Endothelial cell of umbilical vein (primary cell): ENCODE results near the gene CCDC171. TPM values are rescaled to one million over a fixed set of nuclear protein-coding genes. Genes with fewer than 3 reads are reported as not detected.

Experiments
- BruUV-seq: library from RNA; stranded (reverse); fragments of 400-500 nt; replicated peaks from 2 replicates; lab custom pipeline; 2021; lab: Mats Ljungman, UMichigan
- CTCF ChIA-PET: fragments of 300-600, 350-600 bp; sonication (Branson Sonifier 250); formaldehyde crosslinking; loops from one replicate; lab custom pipeline; 2021; ENCODE audit warnings: antibody characterized with exemption, inconsistent platforms; lab: Charles Lee
- POLR2A ChIA-PET: fragments of 300-600, 350-600 bp; sonication (Branson Sonifier 250); formaldehyde crosslinking; loops from one replicate; lab custom pipeline; 2021; ENCODE audit warnings: antibody characterized with exemption, inconsistent platforms; lab: Charles Lee
- DNase-seq: peaks from one replicate; pipeline ENCODE4 v3.0.0-alpha.2; 2011; ENCODE audit warnings: low read depth, low spot score
- FAIRE-seq: peaks from 2 replicates; lab custom pipeline; 2011; peaks lifted over from hg19 to GRCh38; lab: Jason Lieb, UNC
- H2AFZ ChIP-seq: 2 replicates; pipeline ENCODE4 v1.6.0; 2012; ENCODE audit warnings: low read depth, low read length, control low read depth, inconsistent platforms
- H3K27ac ChIP-seq: 2 replicates; pipeline ENCODE4 v1.5.1; 2011; ENCODE audit warnings: low read depth, mild to moderate bottlenecking, control low read depth, low read length, moderate library complexity; ENCODE audit not compliant: insufficient read depth
- H3K27me3 ChIP-seq, 2 experiments: 2 replicates each; pipeline versions ENCODE4 v1.6.0 to v1.6.1; 2011; ENCODE audit warnings: low read length in 2 of 2, mixed read lengths in 1 of 2; ENCODE audit not compliant: control insufficient read depth in 2 of 2, insufficient read depth in 2 of 2
- H3K36me3 ChIP-seq, 2 experiments: 2 replicates in 1 of 2; 3 replicates in 1 of 2; pipeline ENCODE4 v1.5.1; 2011; ENCODE audit warnings: low read length in 2 of 2, mild to moderate bottlenecking in 1 of 2, moderate library complexity in 1 of 2; ENCODE audit not compliant: control insufficient read depth in 2 of 2, insufficient read depth in 2 of 2; ENCODE audit errors: extremely low read depth in 1 of 2
- H3K4me1 ChIP-seq: 3 replicates; pipeline ENCODE4 v1.5.1; 2011; ENCODE audit warnings: mild to moderate bottlenecking, low read length; ENCODE audit not compliant: control insufficient read depth, insufficient read depth; ENCODE audit errors: extremely low read depth
- H3K4me2 ChIP-seq: 2 replicates; pipeline ENCODE4 v1.6.1; 2011; ENCODE audit warnings: low read length, control low read depth, mixed read lengths; ENCODE audit not compliant: insufficient read depth
- H3K4me3 ChIP-seq, 3 experiments: fragments of 200-600 bp in 1 of 3; sonication (generic), shearing (Covaris generic) in 1 of 3; replicated peaks in 1 of 3; 2 replicates each; pipeline ENCODE4 v1.5.1; 2011 to 2016; ENCODE audit warnings: control low read depth in 3 of 3, low read length in 3 of 3, mild to moderate bottlenecking in 2 of 3, inconsistent platforms in 1 of 3, low read depth in 1 of 3, moderate library complexity in 1 of 3; ENCODE audit not compliant: insufficient read depth in 1 of 3
- H3K79me2 ChIP-seq: 2 replicates; pipeline ENCODE4 v1.6.0; 2012; ENCODE audit warnings: low read length, inconsistent platforms; ENCODE audit not compliant: control insufficient read depth, insufficient read depth
- H3K9ac ChIP-seq: replicated peaks from 2 replicates; pipeline ENCODE3; 2011; ENCODE audit warnings: low read length, control low read depth; ENCODE audit not compliant: insufficient read depth; ENCODE audit errors: extremely low read depth
- H3K9me1 ChIP-seq: replicated peaks from 3 replicates; pipeline ENCODE4 v1.6.0; 2011; ENCODE audit warnings: mild to moderate bottlenecking, low read length; ENCODE audit not compliant: control insufficient read depth, insufficient read depth; ENCODE audit errors: extremely low read depth
- H3K9me3 ChIP-seq: replicated peaks from 2 replicates; pipeline ENCODE4 v1.5.1; 2012; ENCODE audit warnings: low read length, inconsistent platforms; ENCODE audit not compliant: control insufficient read depth, insufficient read depth
- H4K20me1 ChIP-seq: replicated peaks from 2 replicates; pipeline ENCODE3; 2011; ENCODE audit warnings: mild to moderate bottlenecking, low read length; ENCODE audit not compliant: control insufficient read depth, insufficient read depth; ENCODE audit errors: extremely low read depth
- EZH2 ChIP-seq: IDR thresholded peaks from 2 replicates; pipeline ENCODE4 v1.6.1; 2012; ENCODE audit warnings: borderline replicate concordance, low read depth, mild to moderate bottlenecking, moderate library complexity, low read length, inconsistent platforms; ENCODE audit not compliant: severe bottlenecking
- FOS ChIP-seq: IDR thresholded peaks from 2 replicates; pipeline ENCODE4 v1.6.1; 2011; ENCODE audit warnings: mild to moderate bottlenecking, low read length, moderate library complexity, borderline replicate concordance; ENCODE audit not compliant: insufficient read depth
- GATA2 ChIP-seq: IDR thresholded peaks from 2 replicates; pipeline ENCODE4 v1.7.0; 2011; ENCODE audit warnings: low read depth, mild to moderate bottlenecking, moderate library complexity, mixed read lengths, low read length; ENCODE audit not compliant: insufficient read length, insufficient read depth
- JUN ChIP-seq: IDR thresholded peaks from 2 replicates; pipeline ENCODE4 v1.6.1; 2011; ENCODE audit warnings: borderline replicate concordance, low read depth; ENCODE audit not compliant: insufficient read length, insufficient read depth
- MYC ChIP-seq: IDR thresholded peaks from one replicate; pipeline ENCODE4 v1.6.1; 2011; ENCODE audit warnings: mild to moderate bottlenecking, low read depth, low read length
- POLR2A ChIP-seq: IDR thresholded peaks from 2 replicates; pipeline ENCODE4 v1.6.1; 2012; ENCODE audit warnings: low read depth, mild to moderate bottlenecking, control low read depth, low read length
- POLR2AphosphoS5 ChIP-seq: IDR thresholded peaks from 2 replicates; pipeline ENCODE4 v1.6.1; 2012; ENCODE audit warnings: low read depth, mild to moderate bottlenecking, control low read depth, low read length, moderate library complexity; ENCODE audit not compliant: insufficient read depth
- dilution Hi-C: fragments of 300-500 bp; cut with MboI; formaldehyde crosslinking; loops from one replicate; pipeline ENCODE4 v1.15.0; 2019; ENCODE audit warnings: low sequenced_read_pairs; ENCODE audit not compliant: extremely low pct_ligation_motif_present
- intact Hi-C: fragments of 100-400 bp; cut with micrococcal nuclease; formaldehyde crosslinking; loops from one replicate; pipeline ENCODE4 v1.10.0; 2022
- polyA plus RNA-seq, 4 experiments: library from polyadenylated mRNA; depleted of rRNA in 3 of 4; stranded (reverse) in 3 of 4; unstranded in 1 of 4; fragments of >200 nt; gene quantifications; 2 replicates each; pipeline versions ENCODE4 v1.2.1 to v1.2.3, GENCODE V29; 2011 to 2012; ENCODE audit warnings: missing spikeins in 1 of 4
- total RNA-seq: library from RNA; stranded (reverse); gene quantifications from 2 replicates; pipeline ENCODE4 v1.2.3, GENCODE V29; 2021
- TF ChIP-seq, protein P1 (sequence below): IDR thresholded peaks from 2 replicates; pipeline ENCODE4 v1.6.1; 2011; ENCODE audit not compliant: insufficient read depth, insufficient read length
- TF ChIP-seq, protein P2 (sequence below), 2 donors: IDR thresholded peaks; 1 replicate in 1 of 2; 2 replicates in 1 of 2; pipeline ENCODE4 v1.5.1; 2011; ENCODE audit warnings: low read length in 2 of 2, mild to moderate bottlenecking in 2 of 2, moderate library complexity in 2 of 2, control low read depth in 1 of 2, inconsistent platforms in 1 of 2, low read depth in 1 of 2; ENCODE audit not compliant: insufficient read depth in 1 of 2; ENCODE audit errors: extremely low read depth in 1 of 2

The CCDC171 gene
- total and polyA plus RNA-seq, 2 donors (not counting 3 experiments of a cell fraction or from before 2014, with no cell fraction given) = 0.58 to 1.4 TPM

DNA sequence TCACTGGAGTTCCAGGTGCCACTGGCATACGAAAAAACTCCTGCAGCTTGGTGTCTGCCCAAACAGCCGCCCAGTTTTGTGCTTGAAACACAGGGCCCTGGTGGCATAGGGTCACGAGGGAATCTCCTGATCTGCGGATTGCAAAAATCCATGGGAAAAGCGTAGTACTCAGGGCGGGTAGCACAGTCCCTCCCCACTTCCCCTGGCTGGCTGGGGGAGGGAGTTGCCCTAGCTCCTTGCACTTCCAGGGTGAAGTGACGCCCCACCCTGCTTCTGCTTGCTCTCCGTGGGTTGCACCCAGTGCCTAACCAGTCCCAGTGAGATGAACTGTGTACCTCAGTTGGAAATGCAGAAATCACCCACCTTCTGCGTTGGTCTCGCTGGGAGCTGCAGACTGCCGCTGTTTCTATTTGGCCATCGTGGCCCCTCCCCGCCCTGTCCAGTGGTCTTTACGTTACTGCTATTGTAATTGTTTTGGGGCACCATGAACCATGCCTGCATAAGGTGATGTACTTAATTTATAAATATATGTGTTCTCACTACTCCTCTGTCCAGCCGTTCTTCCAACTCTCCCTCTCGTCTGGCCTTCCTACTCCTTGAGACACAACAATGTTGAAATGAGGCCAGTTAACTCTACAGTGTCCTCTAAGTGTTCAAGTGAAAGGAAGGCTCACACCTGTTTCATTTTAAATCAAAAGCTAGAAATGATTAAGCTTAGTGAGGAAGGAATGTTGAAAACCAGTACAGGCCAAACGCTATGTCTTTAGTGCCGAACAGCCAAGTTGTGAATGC, 65.9 kb downstream of the CCDC171 start:
- dilution Hi-C loops = no loop called here
- no peaks in the 10 kb centered on the region for H4K20me1 ChIP-seq

More for the DNA sequence above, 65.9 kb downstream of the CCDC171 start:
- no peak for TF ChIP-seq POLR2AphosphoS5
- TF ChIP-seq, protein P1, sequence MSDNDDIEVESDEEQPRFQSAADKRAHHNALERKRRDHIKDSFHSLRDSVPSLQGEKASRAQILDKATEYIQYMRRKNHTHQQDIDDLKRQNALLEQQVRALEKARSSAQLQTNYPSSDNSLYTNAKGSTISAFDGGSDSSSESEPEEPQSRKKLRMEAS = no peak
- TF ChIP-seq, protein P2, sequence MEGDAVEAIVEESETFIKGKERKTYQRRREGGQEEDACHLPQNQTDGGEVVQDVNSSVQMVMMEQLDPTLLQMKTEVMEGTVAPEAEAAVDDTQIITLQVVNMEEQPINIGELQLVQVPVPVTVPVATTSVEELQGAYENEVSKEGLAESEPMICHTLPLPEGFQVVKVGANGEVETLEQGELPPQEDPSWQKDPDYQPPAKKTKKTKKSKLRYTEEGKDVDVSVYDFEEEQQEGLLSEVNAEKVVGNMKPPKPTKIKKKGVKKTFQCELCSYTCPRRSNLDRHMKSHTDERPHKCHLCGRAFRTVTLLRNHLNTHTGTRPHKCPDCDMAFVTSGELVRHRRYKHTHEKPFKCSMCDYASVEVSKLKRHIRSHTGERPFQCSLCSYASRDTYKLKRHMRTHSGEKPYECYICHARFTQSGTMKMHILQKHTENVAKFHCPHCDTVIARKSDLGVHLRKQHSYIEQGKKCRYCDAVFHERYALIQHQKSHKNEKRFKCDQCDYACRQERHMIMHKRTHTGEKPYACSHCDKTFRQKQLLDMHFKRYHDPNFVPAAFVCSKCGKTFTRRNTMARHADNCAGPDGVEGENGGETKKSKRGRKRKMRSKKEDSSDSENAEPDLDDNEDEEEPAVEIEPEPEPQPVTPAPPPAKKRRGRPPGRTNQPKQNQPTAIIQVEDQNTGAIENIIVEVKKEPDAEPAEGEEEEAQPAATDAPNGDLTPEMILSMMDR (IDR thresholded peaks at IDR 0.05; ENCODE audit: extremely low read depth in 1 of 2, insufficient read depth in 1 of 2, low read depth in 1 of 2, low read length in 2 of 2) = no peak
- no peak for TF ChIP-seq EZH2
- no peak for TF ChIP-seq FOS
- no peak for TF ChIP-seq JUN
- no peak for TF ChIP-seq MYC
- no peak for TF ChIP-seq GATA2
- TF ChIP-seq POLR2A = no peak
- DNase-seq = no peak
- Histone ChIP-seq H2AFZ (no peak overlapping the region), H3K27me3 (no peaks in the 10 kb centered on the region), H3K4me3 (no peak overlapping the region), H3K9ac (no peak overlapping the region), H3K4me1 (no peaks in the 10 kb centered on the region), H3K27ac (no peak overlapping the region), H3K36me3 (no peaks in the 10 kb centered on the region), H3K79me2 (no peaks in the 10 kb centered on the region), H3K4me2 (no peak overlapping the region), H3K9me1 (no peaks in the 10 kb centered on the region), H3K9me3 (no peaks in the 10 kb centered on the region)
- no TSS peak for BruUV-seq
- POLR2A ChIA-PET = no interaction called here
- intact Hi-C loops = no loop called here
- CTCF ChIA-PET = interaction anchor here (2.1 kb wide), 1 partner anchor 12 kb away, joined by 14 read pairs; no protein-coding TSS in a partner anchor
- FAIRE-seq = no peak
